ENCODE results near the gene PLEKHS1. TPM values are rescaled to one million over a fixed set of nuclear protein-coding genes. Genes with fewer than 3 reads are reported as not detected.
"Not testable (repeated sequence)": the region's sequence is repeated elsewhere in the genome, so short reads cannot be mapped to it uniquely, and the experiment has no call there.

PLEKHS1 gene
- total RNA-seq, 1 donor from 2014 or later = not detected

DNA sequence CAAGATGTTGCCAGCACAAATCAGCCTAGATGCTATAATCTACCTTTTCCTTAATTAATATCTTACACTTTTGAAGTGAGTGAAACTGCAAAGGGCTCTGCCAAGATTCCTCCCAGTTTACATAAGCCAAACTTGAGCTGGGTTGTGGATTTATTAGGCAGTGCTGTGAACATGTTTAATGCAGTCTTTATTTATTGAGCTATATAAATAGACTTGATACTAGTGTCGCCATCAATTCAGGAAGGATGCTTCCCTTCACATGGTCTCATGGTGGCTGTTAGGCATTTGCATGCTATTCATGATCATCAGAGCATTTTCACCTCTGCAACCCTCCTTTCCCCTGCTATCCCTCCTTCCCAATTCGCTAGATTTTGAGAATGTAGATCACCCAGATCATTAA, 40.2 kb downstream of the PLEKHS1 start:
- DNase-seq (ENCODE audit: low read depth) (no peak), FAIRE-seq (no peak)
- H3K27me3 ChIP-seq (ENCODE audit: control insufficient read depth, insufficient read depth, low read length) = no peaks in the 10 kb centered on the region
- no peak overlapping the region for H3K4me3 ChIP-seq (ENCODE audit: low read depth, low read length)
- TF ChIP-seq, protein P1, sequence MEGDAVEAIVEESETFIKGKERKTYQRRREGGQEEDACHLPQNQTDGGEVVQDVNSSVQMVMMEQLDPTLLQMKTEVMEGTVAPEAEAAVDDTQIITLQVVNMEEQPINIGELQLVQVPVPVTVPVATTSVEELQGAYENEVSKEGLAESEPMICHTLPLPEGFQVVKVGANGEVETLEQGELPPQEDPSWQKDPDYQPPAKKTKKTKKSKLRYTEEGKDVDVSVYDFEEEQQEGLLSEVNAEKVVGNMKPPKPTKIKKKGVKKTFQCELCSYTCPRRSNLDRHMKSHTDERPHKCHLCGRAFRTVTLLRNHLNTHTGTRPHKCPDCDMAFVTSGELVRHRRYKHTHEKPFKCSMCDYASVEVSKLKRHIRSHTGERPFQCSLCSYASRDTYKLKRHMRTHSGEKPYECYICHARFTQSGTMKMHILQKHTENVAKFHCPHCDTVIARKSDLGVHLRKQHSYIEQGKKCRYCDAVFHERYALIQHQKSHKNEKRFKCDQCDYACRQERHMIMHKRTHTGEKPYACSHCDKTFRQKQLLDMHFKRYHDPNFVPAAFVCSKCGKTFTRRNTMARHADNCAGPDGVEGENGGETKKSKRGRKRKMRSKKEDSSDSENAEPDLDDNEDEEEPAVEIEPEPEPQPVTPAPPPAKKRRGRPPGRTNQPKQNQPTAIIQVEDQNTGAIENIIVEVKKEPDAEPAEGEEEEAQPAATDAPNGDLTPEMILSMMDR (IDR thresholded peaks at IDR 0.05; ENCODE audit: insufficient read depth, low read length, severe bottlenecking) = no peak
- H3K36me3 ChIP-seq (ENCODE audit: control insufficient read depth, insufficient read depth, low read length) = no peaks in the 10 kb centered on the region

DNA sequence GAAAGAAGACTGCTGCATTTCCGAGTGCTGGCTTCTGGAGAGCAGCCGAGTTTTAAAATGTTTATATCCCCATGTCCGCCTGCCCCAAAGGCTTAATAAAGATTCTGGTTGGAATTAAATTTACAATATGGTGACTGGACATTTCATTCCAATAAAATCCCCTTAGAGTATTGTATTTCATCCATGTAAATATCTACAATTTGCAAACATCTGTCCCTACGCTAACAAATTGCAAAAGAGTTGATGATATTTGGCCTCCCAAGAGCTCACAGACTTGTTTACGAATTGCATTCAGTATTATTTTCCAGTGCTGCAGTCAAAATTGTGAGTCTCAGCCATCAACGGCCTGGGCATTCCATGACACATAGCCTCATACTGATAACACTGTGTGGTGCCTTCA, 50.1 kb downstream of the PLEKHS1 start:
- H3K27me3 ChIP-seq (ENCODE audit: control insufficient read depth, insufficient read depth, low read length) = no peaks in the 10 kb centered on the region
- TF ChIP-seq, protein P1 (IDR thresholded peaks at IDR 0.05; ENCODE audit: insufficient read depth, low read length, severe bottlenecking) = no peak
- H3K4me3 ChIP-seq (ENCODE audit: low read depth, low read length) = no peak overlapping the region
- FAIRE-seq (no peak), DNase-seq (ENCODE audit: low read depth) (no peak)
- no peaks in the 10 kb centered on the region for H3K36me3 ChIP-seq (ENCODE audit: control insufficient read depth, insufficient read depth, low read length)

DNA sequence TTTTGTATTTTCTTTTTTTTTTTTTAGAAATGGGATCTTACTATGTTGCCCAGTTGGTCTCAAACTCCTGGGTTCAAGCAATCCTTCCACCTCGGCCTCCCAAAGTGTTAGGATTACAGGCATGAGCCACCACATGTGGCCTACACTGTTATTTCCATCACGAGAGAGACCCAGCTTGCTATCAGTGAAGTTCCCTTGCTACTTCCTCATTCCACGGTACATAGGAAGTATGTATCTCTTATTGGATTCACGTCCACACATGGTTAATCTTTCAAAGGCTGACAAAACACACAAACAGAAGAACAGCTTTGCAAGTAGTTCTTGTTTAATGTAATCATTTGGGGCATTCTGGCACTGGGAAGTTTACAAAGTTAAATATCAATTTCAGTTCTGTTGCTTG, 51.5 kb downstream of the PLEKHS1 start:
- TF ChIP-seq, protein P1 (IDR thresholded peaks at IDR 0.05; ENCODE audit: insufficient read depth, low read length, severe bottlenecking) = no peak
- Histone ChIP-seq H3K4me3 (ENCODE audit: low read depth, low read length) (no peak overlapping the region), H3K36me3 (ENCODE audit: control insufficient read depth, insufficient read depth, low read length) (no peaks in the 10 kb centered on the region), H3K27me3 (ENCODE audit: control insufficient read depth, insufficient read depth, low read length) (no peaks in the 10 kb centered on the region)
- FAIRE-seq (no peak), DNase-seq (ENCODE audit: low read depth) (peak; percentile 7)

DNA sequence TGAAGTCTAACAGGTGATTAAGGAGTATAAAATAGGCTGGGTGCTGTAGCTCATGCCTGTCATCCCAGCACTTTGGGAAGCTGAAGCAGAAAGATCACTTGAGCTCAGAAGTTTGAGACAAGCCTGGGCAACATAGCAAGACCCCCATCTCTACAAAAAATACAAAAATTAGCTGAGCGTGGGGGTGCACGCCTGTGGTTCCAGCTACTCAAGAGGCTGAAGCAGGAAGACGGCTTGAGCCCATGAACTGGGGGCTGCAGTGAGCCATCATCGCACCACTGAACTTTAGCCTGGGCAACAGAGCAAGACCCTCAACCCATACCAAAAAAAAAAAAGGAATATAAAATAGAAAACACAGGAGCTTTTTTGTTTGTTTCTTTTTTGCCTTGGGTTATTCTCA, 55.0 kb downstream of the PLEKHS1 start:
- no peaks in the 10 kb centered on the region for H3K36me3 ChIP-seq (ENCODE audit: control insufficient read depth, insufficient read depth, low read length)
- no peak overlapping the region for H3K4me3 ChIP-seq (ENCODE audit: low read depth, low read length)
- peaks cover 4% of the 10 kb centered on the region for H3K27me3 ChIP-seq (ENCODE audit: control insufficient read depth, insufficient read depth, low read length)
- DNase-seq (ENCODE audit: low read depth) (no peak), FAIRE-seq (no peak)
- TF ChIP-seq, protein P1 (IDR thresholded peaks at IDR 0.05; ENCODE audit: insufficient read depth, low read length, severe bottlenecking) = no peak

DNA sequence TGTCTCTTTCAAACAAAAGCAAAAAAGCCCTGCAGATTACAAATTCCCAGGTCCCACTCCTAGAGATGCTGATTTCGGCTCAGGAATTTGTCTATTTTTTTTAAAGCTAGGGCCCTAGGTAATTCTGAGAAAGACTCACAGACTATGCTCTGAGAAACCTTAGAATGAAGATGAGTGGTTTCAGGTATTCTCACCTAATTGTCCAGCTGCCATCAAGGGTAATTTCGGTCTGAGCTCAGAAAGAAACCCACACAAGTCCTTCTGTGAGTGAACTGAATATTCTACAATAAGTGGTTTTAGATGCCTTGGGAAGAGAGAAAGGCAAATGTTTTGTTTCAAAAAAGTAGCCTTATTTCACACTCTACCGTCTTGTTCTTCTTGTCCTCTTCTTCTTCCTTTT, 56.7 kb downstream of the PLEKHS1 start:
- DNase-seq (ENCODE audit: low read depth) (no peak), FAIRE-seq (no peak)
- TF ChIP-seq, protein P1 (IDR thresholded peaks at IDR 0.05; ENCODE audit: insufficient read depth, low read length, severe bottlenecking) = no peak
- no peak overlapping the region for H3K4me3 ChIP-seq (ENCODE audit: low read depth, low read length)
- peaks cover 4% of the 10 kb centered on the region for H3K27me3 ChIP-seq (ENCODE audit: control insufficient read depth, insufficient read depth, low read length)
- H3K36me3 ChIP-seq (ENCODE audit: control insufficient read depth, insufficient read depth, low read length) = no peaks in the 10 kb centered on the region

DNA sequence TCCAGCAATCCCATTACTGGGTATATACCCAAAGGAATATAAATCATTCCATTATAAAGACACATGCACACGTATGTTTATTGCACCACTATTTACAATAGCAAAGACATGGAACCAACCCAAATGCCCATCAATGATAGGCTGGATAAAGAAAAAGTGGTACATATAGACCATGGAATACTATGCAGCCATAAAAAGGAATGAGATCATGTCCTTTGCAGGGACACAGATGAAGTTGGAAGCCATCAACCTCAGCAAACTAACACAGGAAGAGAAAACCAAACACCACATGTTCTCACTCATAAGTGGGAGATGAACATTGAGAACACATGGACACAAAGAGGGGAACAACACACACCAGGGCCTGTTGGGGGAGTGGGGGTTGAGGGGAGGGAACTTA, 63.2 kb downstream of the PLEKHS1 start:
- DNase-seq (ENCODE audit: low read depth); FAIRE-seq; H3K27me3 ChIP-seq (ENCODE audit: control insufficient read depth, insufficient read depth, low read length); H3K4me3 ChIP-seq (ENCODE audit: low read depth, low read length); H3K36me3 ChIP-seq (ENCODE audit: control insufficient read depth, insufficient read depth, low read length): not testable (repeated sequence)
